GM18870 (cell line): ENCODE results near the gene PRSS53.

Experiments
- ATAC-seq: cut with Tn5 transposase; IDR thresholded peaks from one replicate; pipeline ENCODE4 v1.9.1; 2021; ENCODE audit warnings: moderate library complexity; ENCODE audit not compliant: unreplicated experiment

The PRSS53 gene

GRCh38 chr16:31055613-31056012 is 33.1 kb downstream of the PRSS53 start:
- no peak for ATAC-seq

GRCh38 chr16:31052114-31052513 is 36.6 kb downstream of the PRSS53 start:
- ATAC-seq = no peak

- ATAC-seq = no peak
Observed at GRCh38 chr16:31050280-31051030, 38.3 kb downstream of the PRSS53 start.

GRCh38 chr16:31043898-31044481 is 44.8 kb downstream of the PRSS53 start:
- ATAC-seq = no peak

- no peak for ATAC-seq
Observed at GRCh38 chr16:31043352-31043751, 45.4 kb downstream of the PRSS53 start.

GRCh38 chr16:31042866-31043265 is 45.9 kb downstream of the PRSS53 start:
- ATAC-seq = no peak

- no peak for ATAC-seq
Observed at GRCh38 chr16:31038993-31039392, 49.8 kb downstream of the PRSS53 start.

GRCh38 chr16:31036691-31037090 is 52.1 kb downstream of the PRSS53 start:
- no peak for ATAC-seq

- peak; percentile 33 for ATAC-seq
Observed at GRCh38 chr16:31033709-31034492, 54.8 kb downstream of the PRSS53 start.
